SU-DHL-6 (cell line): ENCODE measurements around the gene KIF18B.

ENCODE experiments used
- H2AFZ ChIP-seq: fragments of 200-600 bp; sonication (generic); 2 replicates; pipeline ENCODE4 v1.6.1; 2014; ENCODE audit warnings: low read depth, mild to moderate bottlenecking, moderate library complexity, mixed read lengths, antibody characterized with exemption, low read length; ENCODE audit not compliant: severe bottlenecking
- H3F3A ChIP-seq: fragments of 200-600 bp; shearing (Covaris generic); 2 replicates; pipeline ENCODE4 v1.6.0; 2016; ENCODE audit warnings: antibody characterized with exemption, mild to moderate bottlenecking; ENCODE audit not compliant: insufficient read depth
- H3K27ac ChIP-seq: fragments of 200-600 bp; sonication (generic); 2 replicates; pipeline ENCODE4 v1.5.1; 2016; ENCODE audit warnings: low read depth, mild to moderate bottlenecking, low read length, moderate library complexity, mixed read lengths
- H3K27me3 ChIP-seq: fragments of 200-600 bp; sonication (generic), shearing (Covaris generic); 2 replicates; pipeline ENCODE4 v1.6.0; 2014; ENCODE audit warnings: mild to moderate bottlenecking, low read length
- H3K36me3 ChIP-seq: fragments of 200-600 bp; sonication (generic); 2 replicates; pipeline ENCODE4 v1.6.1; 2014; ENCODE audit warnings: mild to moderate bottlenecking, low read length, mixed read lengths
- H3K4me2 ChIP-seq: fragments of 300-600, 200-600 bp; shearing (Covaris generic), sonication (generic); 2 replicates; pipeline ENCODE4 v1.6.0; 2014; ENCODE audit warnings: low read length, low read depth, mild to moderate bottlenecking; ENCODE audit not compliant: poor library complexity, severe bottlenecking
- H3K4me3 ChIP-seq: fragments of 200-600 bp; sonication (generic); 2 replicates; pipeline ENCODE4 v1.5.1; 2014; ENCODE audit warnings: antibody characterized with exemption, low read length, mild to moderate bottlenecking, mixed read lengths; ENCODE audit not compliant: insufficient read depth, poor library complexity, severe bottlenecking
- H3K79me2 ChIP-seq: fragments of 200-600 bp; sonication (generic); 2 replicates; pipeline ENCODE4 v1.6.1; 2014; ENCODE audit warnings: mild to moderate bottlenecking, low read length, moderate library complexity; ENCODE audit not compliant: insufficient read depth
- H3K9ac ChIP-seq: fragments of 200-600 bp; sonication (generic); 2 replicates; pipeline ENCODE4 v1.7.0; 2014; ENCODE audit warnings: mild to moderate bottlenecking, low read length
- H3K9me2 ChIP-seq: fragments of 200-600 bp; sonication (generic); replicated peaks from 2 replicates; pipeline ENCODE4 v1.6.1; 2014; ENCODE audit warnings: low read length; ENCODE audit not compliant: insufficient read depth
- H3K9me3 ChIP-seq: fragments of 200-600 bp; sonication (generic); 2 replicates; pipeline ENCODE4 v1.6.1; 2014; ENCODE audit warnings: low read length, mixed read lengths; ENCODE audit not compliant: insufficient read depth
- H4K20me1 ChIP-seq: fragments of 200-600 bp; sonication (generic); 2 replicates; pipeline ENCODE4 v1.6.1; 2014; ENCODE audit warnings: low read depth, mild to moderate bottlenecking, antibody characterized with exemption, low read length, moderate library complexity, mixed read lengths
- EZH2phosphoT487 ChIP-seq: fragments of 200-600 bp; sonication (generic), shearing (Covaris generic); conservative IDR thresholded peaks from 2 replicates; pipeline ENCODE4 v1.6.1; 2018; ENCODE audit warnings: mild to moderate bottlenecking, antibody characterized with exemption, low read length, moderate library complexity, mixed read lengths
- TF ChIP-seq, protein P1 (sequence below): fragments of 200-600 bp; sonication (generic); IDR thresholded peaks from one replicate; pipeline ENCODE4 v1.5.1; 2017; ENCODE audit warnings: antibody characterized with exemption, mild to moderate bottlenecking, low read length, moderate library complexity; ENCODE audit not compliant: insufficient read depth, poor library complexity, severe bottlenecking

The KIF18B gene

DNA sequence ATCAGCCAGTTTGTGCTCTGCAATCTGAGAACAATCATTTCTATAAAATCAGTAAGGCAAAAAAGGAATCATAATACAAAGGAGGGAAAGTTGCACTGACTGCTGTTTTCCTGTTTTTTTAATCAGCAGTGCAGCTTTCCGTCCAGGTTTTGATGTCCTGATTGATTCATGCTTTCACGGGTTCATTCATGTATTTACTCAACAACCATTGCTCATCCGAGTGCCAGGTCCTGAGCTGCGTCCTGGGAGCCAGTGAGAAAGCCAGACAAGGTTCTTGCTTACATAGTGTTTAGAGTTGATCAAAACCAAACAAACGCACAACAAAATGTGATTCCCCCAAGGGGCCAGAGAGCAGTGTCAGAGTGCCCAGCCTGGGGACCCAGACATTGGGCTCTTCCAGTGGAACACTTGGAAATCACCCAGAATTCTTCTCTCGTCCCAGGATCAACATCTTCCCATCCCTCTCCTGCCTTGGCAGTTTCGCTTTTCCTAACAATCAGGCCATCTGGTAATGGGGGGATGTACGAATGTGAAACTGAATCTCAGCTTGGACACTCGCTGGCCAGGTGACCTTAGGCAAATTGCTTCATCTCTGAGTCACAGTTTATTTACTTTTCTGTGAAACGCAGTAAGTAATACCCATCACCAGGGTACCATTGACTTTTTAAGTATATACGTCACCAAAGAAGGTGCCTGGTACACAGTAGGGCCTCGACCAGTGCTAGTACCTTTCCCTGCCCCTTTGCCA, 33.8 kb upstream of the KIF18B start:
- H3K27ac ChIP-seq = no peak overlapping the region

DNA sequence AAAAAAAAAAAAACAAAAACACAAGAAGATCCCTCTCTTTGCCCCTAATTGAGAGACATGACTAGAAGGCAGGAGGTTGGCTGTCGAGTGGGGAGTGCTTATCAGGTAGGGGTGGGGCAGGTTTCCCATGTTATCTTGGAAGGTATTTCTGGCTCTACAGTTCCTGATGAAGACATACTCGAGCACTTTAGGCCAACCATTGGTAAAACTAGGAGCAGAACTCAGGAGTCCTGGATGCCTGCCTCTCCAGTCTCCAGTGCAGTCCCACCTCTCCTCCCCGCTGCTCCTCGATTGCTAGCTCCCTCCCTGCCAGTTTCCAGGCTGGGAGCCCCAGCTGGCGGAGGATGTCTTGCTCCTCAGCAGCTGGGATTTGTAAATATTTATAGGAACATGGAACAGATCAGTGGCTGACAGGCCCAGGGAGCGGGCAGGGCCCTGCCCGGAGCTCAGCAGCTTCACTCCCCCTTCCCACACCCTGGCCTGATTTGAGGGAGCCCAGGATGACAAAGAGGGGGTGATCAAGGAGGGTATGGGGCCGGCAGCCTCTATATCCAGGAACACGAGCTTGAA, 31.9 kb upstream of the KIF18B start:
- Histone ChIP-seq H3K36me3 (no peaks in the 10 kb centered on the region), H3K27me3 (no peaks in the 10 kb centered on the region), H3K9ac (no peak overlapping the region), H3K4me2 (no peak overlapping the region), H3K9me3 (no peaks in the 10 kb centered on the region), H3F3A (no peaks in the 10 kb centered on the region), H3K9me2 (no peaks in the 10 kb centered on the region), H2AFZ (no peak overlapping the region), H3K4me3 (no peak overlapping the region), H4K20me1 (no peaks in the 10 kb centered on the region), H3K79me2 (no peaks in the 10 kb centered on the region), H3K27ac (no peak overlapping the region)
- TF ChIP-seq, protein P1, sequence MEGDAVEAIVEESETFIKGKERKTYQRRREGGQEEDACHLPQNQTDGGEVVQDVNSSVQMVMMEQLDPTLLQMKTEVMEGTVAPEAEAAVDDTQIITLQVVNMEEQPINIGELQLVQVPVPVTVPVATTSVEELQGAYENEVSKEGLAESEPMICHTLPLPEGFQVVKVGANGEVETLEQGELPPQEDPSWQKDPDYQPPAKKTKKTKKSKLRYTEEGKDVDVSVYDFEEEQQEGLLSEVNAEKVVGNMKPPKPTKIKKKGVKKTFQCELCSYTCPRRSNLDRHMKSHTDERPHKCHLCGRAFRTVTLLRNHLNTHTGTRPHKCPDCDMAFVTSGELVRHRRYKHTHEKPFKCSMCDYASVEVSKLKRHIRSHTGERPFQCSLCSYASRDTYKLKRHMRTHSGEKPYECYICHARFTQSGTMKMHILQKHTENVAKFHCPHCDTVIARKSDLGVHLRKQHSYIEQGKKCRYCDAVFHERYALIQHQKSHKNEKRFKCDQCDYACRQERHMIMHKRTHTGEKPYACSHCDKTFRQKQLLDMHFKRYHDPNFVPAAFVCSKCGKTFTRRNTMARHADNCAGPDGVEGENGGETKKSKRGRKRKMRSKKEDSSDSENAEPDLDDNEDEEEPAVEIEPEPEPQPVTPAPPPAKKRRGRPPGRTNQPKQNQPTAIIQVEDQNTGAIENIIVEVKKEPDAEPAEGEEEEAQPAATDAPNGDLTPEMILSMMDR = no peak
- no peak for TF ChIP-seq EZH2phosphoT487

More for the DNA sequence above, 33.8 kb upstream of the KIF18B start:
- Histone ChIP-seq H3K4me2 (no peak overlapping the region), H3K79me2 (no peaks in the 10 kb centered on the region), H2AFZ (no peak overlapping the region), H3K9ac (no peak overlapping the region), H3K4me3 (no peak overlapping the region), H3K36me3 (no peaks in the 10 kb centered on the region), H3K9me2 (no peaks in the 10 kb centered on the region), H3K27me3 (no peaks in the 10 kb centered on the region), H3F3A (no peaks in the 10 kb centered on the region), H3K9me3 (no peaks in the 10 kb centered on the region), H4K20me1 (no peaks in the 10 kb centered on the region)
- no peak for TF ChIP-seq EZH2phosphoT487
- TF ChIP-seq, protein P1 = no peak

DNA sequence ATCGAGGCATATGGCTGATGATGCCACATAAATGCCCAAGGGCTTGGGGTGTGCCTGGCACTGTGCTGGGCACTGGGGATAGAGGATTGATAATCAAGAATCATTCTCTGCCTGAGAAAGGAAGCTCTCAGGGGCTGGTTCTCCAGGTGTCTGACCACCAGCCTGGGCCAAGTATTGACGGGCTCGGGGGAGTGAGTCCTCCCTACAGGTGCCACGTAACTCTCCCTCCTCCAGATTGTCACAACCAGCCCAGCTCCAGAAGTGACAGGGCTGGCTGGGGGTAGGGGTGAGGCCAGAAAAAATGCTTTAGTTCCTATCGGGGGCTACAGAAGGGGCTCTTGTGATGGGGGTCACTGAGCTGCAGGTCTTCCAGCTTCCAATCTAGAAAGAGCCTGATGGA, 31.2 kb upstream of the KIF18B start:
- no peaks in the 10 kb centered on the region for H4K20me1 ChIP-seq
- H2AFZ ChIP-seq = no peak overlapping the region
- H3K36me3 ChIP-seq = no peaks in the 10 kb centered on the region
- no peak overlapping the region for H3K27ac ChIP-seq
- no peaks in the 10 kb centered on the region for H3K27me3 ChIP-seq
- H3K4me3 ChIP-seq = no peak overlapping the region
- no peaks in the 10 kb centered on the region for H3K9me2 ChIP-seq
- no peaks in the 10 kb centered on the region for H3K9me3 ChIP-seq
- H3F3A ChIP-seq = no peaks in the 10 kb centered on the region
- H3K4me2 ChIP-seq = no peak overlapping the region
- no peak overlapping the region for H3K9ac ChIP-seq
- no peaks in the 10 kb centered on the region for H3K79me2 ChIP-seq
- TF ChIP-seq EZH2phosphoT487 = no peak
- TF ChIP-seq, protein P1 = no peak
